ENCODE results near the gene SMIM22. TPM values are rescaled to one million over a fixed set of nuclear protein-coding genes. Genes with fewer than 3 reads are reported as not detected.

Gene SMIM22
- total and polyA plus RNA-seq, 2 donors = 13.4 to 52.2 TPM

GRCh38 chr16:4830408-4830807 is 35.2 kb downstream of the SMIM22 start:
- DNase-seq (ENCODE audit: extremely low spot score) = no peak
- WGBS = 84% methylated on average over 7 of the region's 7 CpGs
- Histone ChIP-seq H3K27ac (ENCODE audit: low read depth) (no peak overlapping the region), H3K4me3 (ENCODE audit: low read depth, low read length) (no peak overlapping the region), H3K36me3 (ENCODE audit: insufficient read depth) (peaks cover 6% of the 10 kb centered on the region), H3K4me1 (ENCODE audit: insufficient read depth) (no peaks in the 10 kb centered on the region)

GRCh38 chr16:4831616-4832015 is 36.4 kb downstream of the SMIM22 start:
- no peaks in the 10 kb centered on the region for H3K4me1 ChIP-seq (ENCODE audit: insufficient read depth)

GRCh38 chr16:4832698-4833343 is 37.7 kb downstream of the SMIM22 start:
- Histone ChIP-seq H3K4me3 (ENCODE audit: low read depth, low read length) (no peak overlapping the region), H3K4me1 (ENCODE audit: insufficient read depth) (no peaks in the 10 kb centered on the region), H3K27ac (ENCODE audit: low read depth) (no peak overlapping the region), H3K36me3 (ENCODE audit: insufficient read depth) (peaks cover 8% of the 10 kb centered on the region)
- DNase-seq (ENCODE audit: extremely low spot score) = no peak
- 81% methylated on average over 6 of the region's 6 CpGs for WGBS

More at GRCh38 chr16:4831616-4832015, 36.4 kb downstream of the SMIM22 start:
- peaks cover 6% of the 10 kb centered on the region for H3K36me3 ChIP-seq (ENCODE audit: insufficient read depth)
- H3K4me3 ChIP-seq (ENCODE audit: low read depth, low read length) = no peak overlapping the region
- no peak for DNase-seq (ENCODE audit: extremely low spot score)
- H3K27ac ChIP-seq (ENCODE audit: low read depth) = no peak overlapping the region
- WGBS = 95% methylated on average over 8 of the region's 8 CpGs

- DNase-seq (ENCODE audit: extremely low spot score) = no peak
These were observed 38.4 kb downstream of the SMIM22 start for GRCh38 chr16:4833584-4833983.

GRCh38 chr16:4836727-4837126 is 41.6 kb downstream of the SMIM22 start:
- H3K36me3 ChIP-seq (ENCODE audit: insufficient read depth) = peaks cover 2% of the 10 kb centered on the region
- no peak overlapping the region for H3K27ac ChIP-seq (ENCODE audit: low read depth)
- H3K4me1 ChIP-seq (ENCODE audit: insufficient read depth) = no peaks in the 10 kb centered on the region
- H3K4me3 ChIP-seq (ENCODE audit: low read depth, low read length) = no peak overlapping the region
- WGBS = 88% methylated on average over 2 of the region's 2 CpGs
- DNase-seq (ENCODE audit: extremely low spot score) = no peak

More at GRCh38 chr16:4833584-4833983, 38.4 kb downstream of the SMIM22 start:
- no peak overlapping the region for H3K4me3 ChIP-seq (ENCODE audit: low read depth, low read length)
- H3K4me1 ChIP-seq (ENCODE audit: insufficient read depth) = no peaks in the 10 kb centered on the region
- WGBS = 93% methylated on average over 1 of the region's 1 CpG
- H3K27ac ChIP-seq (ENCODE audit: low read depth) = no peak overlapping the region
- peaks cover 8% of the 10 kb centered on the region for H3K36me3 ChIP-seq (ENCODE audit: insufficient read depth)

- Histone ChIP-seq H3K4me3 (ENCODE audit: low read depth, low read length) (no peak overlapping the region), H3K27ac (ENCODE audit: low read depth) (no peak overlapping the region), H3K4me1 (ENCODE audit: insufficient read depth) (no peaks in the 10 kb centered on the region), H3K36me3 (ENCODE audit: insufficient read depth) (peaks cover 2% of the 10 kb centered on the region)
- 90% methylated on average over 13 of the region's 13 CpGs for WGBS
- no peak for DNase-seq (ENCODE audit: extremely low spot score)
These were observed 42.7 kb downstream of the SMIM22 start for GRCh38 chr16:4837733-4838501.

- Histone ChIP-seq H3K4me1 (ENCODE audit: insufficient read depth) (no peaks in the 10 kb centered on the region), H3K27ac (ENCODE audit: low read depth) (no peak overlapping the region), H3K36me3 (ENCODE audit: insufficient read depth) (peaks cover 2% of the 10 kb centered on the region), H3K4me3 (ENCODE audit: low read depth, low read length) (no peak overlapping the region)
- DNase-seq (ENCODE audit: extremely low spot score) = no peak
- 88% methylated on average over 5 of the region's 5 CpGs for WGBS
These were observed 44.8 kb downstream of the SMIM22 start for GRCh38 chr16:4839942-4840341.

- H3K4me3 ChIP-seq (ENCODE audit: low read depth, low read length) = no peak overlapping the region
- 75% methylated on average over 5 of the region's 5 CpGs for WGBS
- no peak overlapping the region for H3K27ac ChIP-seq (ENCODE audit: low read depth)
- no peaks in the 10 kb centered on the region for H3K4me1 ChIP-seq (ENCODE audit: insufficient read depth)
- peaks cover 2% of the 10 kb centered on the region for H3K36me3 ChIP-seq (ENCODE audit: insufficient read depth)
- no peak for DNase-seq (ENCODE audit: extremely low spot score)
These were observed 45.8 kb downstream of the SMIM22 start for GRCh38 chr16:4840984-4841383.

Small RNA genes within 50 kb of the gene (small RNA-seq; reads per million reads assigned to genes)
- not detected for gene RF00017

Other genes with a start within 250 kb of the SMIM22 start
- gene C16orf96, start 239.0 kb upstream of the SMIM22 start, total RNA-seq = 0.11 TPM
- gene C16orf96, start 239.0 kb upstream of the SMIM22 start, polyA plus RNA-seq = 0.04 TPM
- 2.3 TPM for gene UBALD1, start 180.5 kb upstream of the SMIM22 start, total RNA-seq
- 37.9 TPM for gene UBALD1, start 180.5 kb upstream of the SMIM22 start, polyA plus RNA-seq
- 22.5 TPM for gene MGRN1, start 170.5 kb upstream of the SMIM22 start, total RNA-seq
- 34.9 TPM for gene MGRN1, start 170.5 kb upstream of the SMIM22 start, polyA plus RNA-seq
- gene NUDT16L1, start 101.8 kb upstream of the SMIM22 start, total RNA-seq = 17.0 TPM
- 38.4 TPM for gene NUDT16L1, start 101.8 kb upstream of the SMIM22 start, polyA plus RNA-seq
- gene ANKS3, start 61.1 kb upstream of the SMIM22 start, total RNA-seq = 22.1 TPM
- 21.6 TPM for gene ANKS3, start 61.1 kb upstream of the SMIM22 start, polyA plus RNA-seq
- gene DNAAF8, start 60.8 kb upstream of the SMIM22 start, total RNA-seq = 1.3 TPM
- 1.3 TPM for gene DNAAF8, start 60.8 kb upstream of the SMIM22 start, polyA plus RNA-seq
- gene ZNF500, start 28.2 kb upstream of the SMIM22 start, total RNA-seq = 9.9 TPM
- gene ZNF500, start 28.2 kb upstream of the SMIM22 start, polyA plus RNA-seq = 14.4 TPM
- gene SEPTIN12, start 7.0 kb upstream of the SMIM22 start, total RNA-seq = not detected
- gene SEPTIN12, start 7.0 kb upstream of the SMIM22 start, polyA plus RNA-seq = not detected
- gene ROGDI, start 7.3 kb downstream of the SMIM22 start, total RNA-seq = 8.5 TPM
- 45.1 TPM for gene ROGDI, start 7.3 kb downstream of the SMIM22 start, polyA plus RNA-seq
- 44.4 TPM for gene GLYR1, start 51.9 kb downstream of the SMIM22 start, total RNA-seq
- 60.3 TPM for gene GLYR1, start 51.9 kb downstream of the SMIM22 start, polyA plus RNA-seq
- 14.1 TPM for gene UBN1, start 52.1 kb downstream of the SMIM22 start, total RNA-seq
- 17.5 TPM for gene UBN1, start 52.1 kb downstream of the SMIM22 start, polyA plus RNA-seq
- 10.1 TPM for gene PPL, start 141.8 kb downstream of the SMIM22 start, total RNA-seq
- gene PPL, start 141.8 kb downstream of the SMIM22 start, polyA plus RNA-seq = 55.0 TPM
- gene SEC14L5, start 163.0 kb downstream of the SMIM22 start, total RNA-seq = 0.42 TPM
- 0.48 TPM for gene SEC14L5, start 163.0 kb downstream of the SMIM22 start, polyA plus RNA-seq
- gene NAGPA, start 238.6 kb downstream of the SMIM22 start, total RNA-seq = 5.5 TPM
- gene NAGPA, start 238.6 kb downstream of the SMIM22 start, polyA plus RNA-seq = 17.5 TPM